Measurements from ENCODE around the gene PGBD4.

GRCh38 chr15:34116620-34117019 lies 14.7 kb downstream of the PGBD4 start:
- TF ChIP-seq TAF1 (IDR thresholded peaks at IDR 0.05; ENCODE audit: low read depth, low read length), result no peak
- TF ChIP-seq POLR2AphosphoS5 (IDR thresholded peaks at IDR 0.05; ENCODE audit: low read depth, low read length), result no peak
- TF ChIP-seq POLR2A (IDR thresholded peaks at IDR 0.05; ENCODE audit: low read depth, low read length), result no peak
- no peak for TF ChIP-seq POU2F2 (IDR thresholded peaks at IDR 0.05; ENCODE audit: low read depth, low read length)
- TF ChIP-seq SPI1 (IDR thresholded peaks at IDR 0.05; ENCODE audit: low read depth, low read length), result no peak
- TF ChIP-seq PAX5 (IDR thresholded peaks at IDR 0.05; ENCODE audit: insufficient read depth, low read length, severe bottlenecking), result no peak
